Sigmoid colon (tissue), 4 donors: ENCODE measurements around the gene LATS2.

ENCODE experiments used
- CTCF ChIP-seq, 4 experiments: fragments of 450-650 bp in 3 of 4; fragments of 200-600 bp in 1 of 4; IDR thresholded peaks; one replicate each; pipeline ENCODE4 v1.5.1; 2016 to 2019; ENCODE audit warnings: antibody characterized with exemption in 4 of 4, mild to moderate bottlenecking in 3 of 4, moderate library complexity in 2 of 4
- EP300 ChIP-seq, 4 donors: sonication (generic); formaldehyde crosslinking; IDR thresholded peaks; one replicate each; pipeline ENCODE4 v1.6.1; 2017; ENCODE audit warnings: antibody characterized with exemption in 4 of 4
- POLR2A ChIP-seq, 2 donors: fragments of 450-650 bp; IDR thresholded peaks; one replicate each; pipeline ENCODE4 v1.6.1; 2016; ENCODE audit warnings: antibody characterized with exemption in 2 of 2, mild to moderate bottlenecking in 2 of 2, moderate library complexity in 2 of 2

GRCh38 chr13:21088534-21088933 is 27.1 kb upstream of the LATS2 start:
- TF ChIP-seq POLR2A (IDR thresholded peaks at IDR 0.05) = no peak
- no peak for TF ChIP-seq EP300 (IDR thresholded peaks at IDR 0.05)
- TF ChIP-seq CTCF (IDR thresholded peaks at IDR 0.05) = no peak
